Right kidney (tissue), 9 donors: ENCODE results near the gene MEPE.

Experiments used
- DNase-seq: peaks from one replicate; pipeline ENCODE4 v3.0.0-alpha.2; 2016
- long read RNA-seq, 8 donors: transcript quantifications; one replicate each; lab custom pipeline, GENCODE V29; 2026

Gene MEPE
- long read RNA-seq, donor 1: 0 reads
- long read RNA-seq, donor 2: 0 reads
- long read RNA-seq, donor 3: 0 reads
- long read RNA-seq, donor 4: 0 reads
- long read RNA-seq, donor 5: 0 reads
- long read RNA-seq, donor 6: 0 reads
- long read RNA-seq, donor 7: 0 reads
- long read RNA-seq, donor 8: 0 reads

- no peak for DNase-seq
These were observed at the start of gene MEPE for GRCh38 chr4:87832669-87833068. Gene MEPE (plus strand): TSS chr4:87832969. CDS start chr4:87834715, 1,746 bp downstream.

- no peak for DNase-seq
These were observed 49.0 kb upstream of the MEPE start for GRCh38 chr4:87783781-87784180.

- DNase-seq: no peak
These were observed 46.8 kb upstream of the MEPE start for GRCh38 chr4:87785731-87786509.

GRCh38 chr4:87799301-87800113 is 33.3 kb upstream of the MEPE start, which contains the start of gene IBSP:
Gene IBSP (plus strand): TSS chr4:87799554. CDS start chr4:87802362, 2,808 bp downstream.
- DNase-seq: no peak

GRCh38 chr4:87802858-87803257 is 29.9 kb upstream of the MEPE start:
- no peak for DNase-seq

GRCh38 chr4:87803421-87803820 is 29.3 kb upstream of the MEPE start:
- DNase-seq: no peak

GRCh38 chr4:87804871-87805270 is 27.9 kb upstream of the MEPE start:
- no peak for DNase-seq

- no peak for DNase-seq
These were observed 26.8 kb upstream of the MEPE start for GRCh38 chr4:87805971-87806370.

GRCh38 chr4:87806520-87806919 is 26.2 kb upstream of the MEPE start:
- no peak for DNase-seq

- DNase-seq: no peak
These were observed 25.4 kb upstream of the MEPE start for GRCh38 chr4:87807402-87807801.

- no peak for DNase-seq
These were observed 20.8 kb upstream of the MEPE start for GRCh38 chr4:87811977-87812376.

- no peak for DNase-seq
These were observed 13.4 kb upstream of the MEPE start for GRCh38 chr4:87819281-87819919.

- DNase-seq: no peak
These were observed 9.6 kb upstream of the MEPE start for GRCh38 chr4:87823200-87823599.

GRCh38 chr4:87823724-87824123 is 9.0 kb upstream of the MEPE start:
- DNase-seq: no peak

GRCh38 chr4:87824352-87824751 is 8.4 kb upstream of the MEPE start:
- DNase-seq: no peak

- DNase-seq: no peak
These were observed 1.6 kb downstream of the MEPE start for GRCh38 chr4:87834401-87834800.

GRCh38 chr4:87835197-87835596 is 2.4 kb downstream of the MEPE start:
- no peak for DNase-seq

GRCh38 chr4:87835743-87836142 is 3.0 kb downstream of the MEPE start:
- no peak for DNase-seq

- no peak for DNase-seq
These were observed 5.4 kb downstream of the MEPE start for GRCh38 chr4:87838205-87838604.

GRCh38 chr4:87838890-87839591 is 6.3 kb downstream of the MEPE start:
- DNase-seq: peak; percentile 10

- no peak for DNase-seq
These were observed 6.8 kb downstream of the MEPE start for GRCh38 chr4:87839592-87839946.

GRCh38 chr4:87840149-87840548 is 7.4 kb downstream of the MEPE start:
- DNase-seq: no peak
